HEK293 (cell line): ENCODE results near the gene RHOG.
A peak's percentile ranks its signal among the peaks of the same experiment; 100 is the strongest.

Source experiments
- ELK4 ChIP-seq: IDR thresholded peaks from 2 replicates; pipeline ENCODE4 v1.6.1; 2011; ENCODE audit warnings: mild to moderate bottlenecking, low read depth, low read length, borderline replicate concordance
- IKZF3 ChIP-seq: fragments of 450-650 bp; IDR thresholded peaks from 2 replicates; pipeline ENCODE4 v1.5.0; 2018; ENCODE audit warnings: missing biosample characterization, mild to moderate bottlenecking, missing genetic modification characterization, moderate library complexity
- KLF9 ChIP-seq: fragments of 450-650 bp; formaldehyde crosslinking; IDR thresholded peaks from 2 replicates; pipeline ENCODE4 v1.5.1; 2016; ENCODE audit warnings: missing biosample characterization, missing genetic modification characterization, low read depth
- OSR2 ChIP-seq: fragments of 450-650 bp; formaldehyde crosslinking; IDR thresholded peaks from 2 replicates; pipeline ENCODE4 v1.5.1; 2016; ENCODE audit warnings: missing biosample characterization, missing genetic modification characterization
- OVOL3 ChIP-seq: fragments of 450-650 bp; formaldehyde crosslinking; IDR thresholded peaks from 2 replicates; pipeline ENCODE4 v1.5.1; 2016; ENCODE audit warnings: missing biosample characterization, missing genetic modification characterization
- PRDM1 ChIP-seq: fragments of 450-650 bp; formaldehyde crosslinking; IDR thresholded peaks from 2 replicates; pipeline ENCODE4; 2016; ENCODE audit warnings: missing biosample characterization, missing genetic modification characterization
- PRDM2 ChIP-seq: fragments of 450-650 bp; formaldehyde crosslinking; IDR thresholded peaks from 2 replicates; pipeline ENCODE4 v1.5.1; 2016; ENCODE audit warnings: missing biosample characterization, missing genetic modification characterization, borderline replicate concordance
- YY2 ChIP-seq: fragments of 450-650 bp; formaldehyde crosslinking; IDR thresholded peaks from 2 replicates; pipeline ENCODE4 v1.5.1; 2016; ENCODE audit warnings: missing biosample characterization, missing genetic modification characterization
- ZBTB10 ChIP-seq: fragments of 450-650 bp; formaldehyde crosslinking; IDR thresholded peaks from 2 replicates; pipeline ENCODE4 v1.5.1; 2016; ENCODE audit warnings: missing biosample characterization, missing genetic modification characterization
- ZBTB26 ChIP-seq: fragments of 450-650 bp; formaldehyde crosslinking; optimal IDR thresholded peaks from 2 replicates; pipeline ENCODE3; 2016; ENCODE audit warnings: missing biosample characterization, mild to moderate bottlenecking, missing genetic modification characterization
- ZBTB49 ChIP-seq: fragments of 450-650 bp; formaldehyde crosslinking; IDR thresholded peaks from 2 replicates; pipeline ENCODE4 v1.5.1; 2016; ENCODE audit warnings: missing biosample characterization, missing genetic modification characterization, low read depth
- ZFP41 ChIP-seq: fragments of 450-650 bp; formaldehyde crosslinking; IDR thresholded peaks from 2 replicates; pipeline ENCODE4 v1.5.1; 2016; ENCODE audit warnings: missing biosample characterization, missing genetic modification characterization, borderline replicate concordance
- ZFP69B ChIP-seq: fragments of 450-650 bp; formaldehyde crosslinking; IDR thresholded peaks from 2 replicates; pipeline ENCODE4 v1.5.1; 2016; ENCODE audit warnings: missing biosample characterization, missing genetic modification characterization
- ZNF133 ChIP-seq: fragments of 450-650 bp; formaldehyde crosslinking; IDR thresholded peaks from 2 replicates; pipeline ENCODE4 v1.5.1; 2016; ENCODE audit warnings: missing biosample characterization, missing genetic modification characterization
- ZNF2 ChIP-seq: fragments of 450-650 bp; formaldehyde crosslinking; IDR thresholded peaks from 2 replicates; pipeline ENCODE4 v1.5.1; 2016; ENCODE audit warnings: missing biosample characterization, missing genetic modification characterization
- ZNF248 ChIP-seq: fragments of 450-650 bp; formaldehyde crosslinking; IDR thresholded peaks from 2 replicates; pipeline ENCODE4 v1.5.1; 2017; ENCODE audit warnings: missing biosample characterization, missing genetic modification characterization
- ZNF366 ChIP-seq: fragments of 450-650 bp; formaldehyde crosslinking; conservative IDR thresholded peaks from 2 replicates; pipeline ENCODE4 v1.5.1; 2016; ENCODE audit warnings: missing biosample characterization, missing genetic modification characterization
- ZNF404 ChIP-seq: fragments of 450-650 bp; formaldehyde crosslinking; IDR thresholded peaks from 2 replicates; pipeline ENCODE4 v1.5.1; 2017; ENCODE audit warnings: missing biosample characterization, missing genetic modification characterization
- ZNF548 ChIP-seq: fragments of 450-650 bp; formaldehyde crosslinking; IDR thresholded peaks from 2 replicates; pipeline ENCODE4 v1.5.1; 2016; ENCODE audit warnings: missing biosample characterization, missing genetic modification characterization
- ZNF555 ChIP-seq: fragments of 450-650 bp; formaldehyde crosslinking; conservative IDR thresholded peaks from 2 replicates; pipeline ENCODE4 v1.5.1; 2017; ENCODE audit warnings: missing biosample characterization, mild to moderate bottlenecking, missing genetic modification characterization, inconsistent platforms
- ZNF558 ChIP-seq: fragments of 450-650 bp; formaldehyde crosslinking; IDR thresholded peaks from 2 replicates; pipeline ENCODE4 v1.5.1; 2016; ENCODE audit warnings: missing biosample characterization, missing genetic modification characterization
- ZNF626 ChIP-seq: fragments of 450-650 bp; sonication (Bioruptor Pico); formaldehyde crosslinking; IDR thresholded peaks from 2 replicates; pipeline ENCODE4 v1.5.1; 2018; ENCODE audit warnings: missing biosample characterization, missing genetic modification characterization, inconsistent platforms
- ZNF629 ChIP-seq: fragments of 450-650 bp; formaldehyde crosslinking; IDR thresholded peaks from 2 replicates; pipeline ENCODE4 v1.5.1; 2017; ENCODE audit warnings: missing biosample characterization, missing genetic modification characterization
- ZNF701 ChIP-seq: fragments of 450-650 bp; formaldehyde crosslinking; IDR thresholded peaks from 2 replicates; pipeline ENCODE4 v1.5.1; 2016; ENCODE audit warnings: missing biosample characterization, missing genetic modification characterization
- ZNF704 ChIP-seq: fragments of 450-650 bp; formaldehyde crosslinking; IDR thresholded peaks from 2 replicates; pipeline ENCODE4 v1.5.1; 2016; ENCODE audit warnings: missing biosample characterization, missing genetic modification characterization
- ZNF837 ChIP-seq: fragments of 450-650 bp; formaldehyde crosslinking; IDR thresholded peaks from 2 replicates; pipeline ENCODE4 v1.5.1; 2016; ENCODE audit warnings: missing biosample characterization, missing genetic modification characterization

The RHOG gene

GRCh38 chr11:3797329-3798090 lies 43.2 kb downstream of the RHOG start, which contains the start of gene NUP98 (continued):
- TF ChIP-seq ZNF704 (tag by site-specific recombination) (no peak), OVOL3 (no peak), ZNF404 (tag by site-specific recombination) (no peak), OSR2 (peak; percentile 38), PRDM2 (tag by site-specific recombination) (no peak), ZNF629 (peak; percentile 100), YY2 (tag by site-specific recombination) (no peak), PRDM1 (tag by site-specific recombination) (no peak), ZNF248 (tag by site-specific recombination) (no peak), ZNF548 (tag by site-specific recombination) (no peak), ELK4 (no peak), ZNF626 (tag by site-specific recombination) (no peak), ZNF133 (tag by site-specific recombination) (no peak), KLF9 (tag by site-specific recombination) (peak; percentile 51; the same call in 1 of the 2 replicates), ZNF558 (tag by site-specific recombination) (no peak), ZNF555 (tag by site-specific recombination) (no peak), ZNF837 (tag by site-specific recombination) (no peak), ZBTB26 (peak; percentile 86), ZBTB49 (tag by site-specific recombination) (no peak), ZNF366 (peak; percentile 65), ZFP41 (tag by site-specific recombination) (no peak), ZBTB10 (tag by site-specific recombination) (peak; percentile 99), ZFP69B (tag by site-specific recombination) (no peak), IKZF3 (tag by site-specific recombination) (peak; percentile 85), ZNF2 (tag by site-specific recombination) (no peak), ZNF701 (no peak)
